Right lobe of liver (tissue), 4 donors: ENCODE data around the gene NUDT6.

Source experiments
- CTCF ChIP-seq, 4 donors: fragments of 200-600 bp in 3 of 4; fragments of 450-650 bp in 1 of 4; IDR thresholded peaks; one replicate each; pipeline versions ENCODE4 v1.5.1 to v1.8.0; 2016 to 2022; ENCODE audit warnings: antibody characterized with exemption in 4 of 4, mild to moderate bottlenecking in 2 of 4
- POLR2A ChIP-seq: fragments of 450-650 bp; IDR thresholded peaks from one replicate; pipeline ENCODE4 v1.6.1; 2017; ENCODE audit warnings: antibody characterized with exemption, mild to moderate bottlenecking
- donor health status: DM: no; HTN: no; CAD: no.
- donor health status: DM: no; HTN: no; CAD: no.
- donor health status: DM: no; HTN: yes; CAD: no.

GRCh38 chr4:122879001-122879400 is 43.4 kb downstream of the NUDT6 start:
- TF ChIP-seq CTCF (IDR thresholded peaks at IDR 0.05) (no peak), POLR2A (no peak)
